Natural killer cell treated with Interleukin-12 subunit alpha and Interleukin-12 subunit beta and Interleukin-15 and Interleukin-18, amount 100 ng/mL, for 72 hours (primary cell): ENCODE results near the gene NPY. TPM values are rescaled to one million over a fixed set of nuclear protein-coding genes. Genes with fewer than 3 reads are reported as not detected.

Experiments
- ATAC-seq, 2 donors: fragments of 150-1000 bp; cut with Tn5 transposase in 1 of 2; sonication (Bioruptor Pico), chemical (Tn5 transposase) in 1 of 2; 2 replicates each; pipeline ENCODE4 v1.10.0; 2021
- DNase-seq: peaks from one replicate; pipeline ENCODE4 v3.0.0; 2022; ENCODE audit warnings: low spot score
- H3K27ac Mint-ChIP-seq, 2 donors: 1 replicate in 1 of 2; 2 replicates in 1 of 2; pipeline ENCODE4 v1.8.0; 2022; ENCODE audit warnings: mixed read lengths in 2 of 2, mild to moderate bottlenecking in 1 of 2, moderate library complexity in 1 of 2
- H3K27me3 Mint-ChIP-seq, 2 donors: 1 replicate in 1 of 2; 2 replicates in 1 of 2; pipeline ENCODE4 v1.8.0; 2022; ENCODE audit warnings: mixed read lengths in 2 of 2
- H3K36me3 Mint-ChIP-seq: one replicate; pipeline ENCODE4 v1.8.0; 2022; ENCODE audit warnings: mixed read lengths
- H3K4me1 Mint-ChIP-seq, 2 donors: 1 replicate in 1 of 2; 2 replicates in 1 of 2; pipeline ENCODE4 v1.8.0; 2022; ENCODE audit warnings: low read depth in 2 of 2, mixed read lengths in 2 of 2, mild to moderate bottlenecking in 1 of 2
- H3K4me3 Mint-ChIP-seq: one replicate; pipeline ENCODE4 v1.8.0; 2022; ENCODE audit warnings: mixed read lengths
- H3K9me3 Mint-ChIP-seq: 2 replicates; pipeline ENCODE4 v1.8.0; 2022; ENCODE audit warnings: mixed read lengths
- total RNA-seq, 2 donors: library from RNA; stranded (reverse); gene quantifications; one replicate each; pipeline ENCODE4 v1.2.3, GENCODE V29; 2022

The NPY gene
- total RNA-seq, 2 donors from 2014 or later = not detected

DNA sequence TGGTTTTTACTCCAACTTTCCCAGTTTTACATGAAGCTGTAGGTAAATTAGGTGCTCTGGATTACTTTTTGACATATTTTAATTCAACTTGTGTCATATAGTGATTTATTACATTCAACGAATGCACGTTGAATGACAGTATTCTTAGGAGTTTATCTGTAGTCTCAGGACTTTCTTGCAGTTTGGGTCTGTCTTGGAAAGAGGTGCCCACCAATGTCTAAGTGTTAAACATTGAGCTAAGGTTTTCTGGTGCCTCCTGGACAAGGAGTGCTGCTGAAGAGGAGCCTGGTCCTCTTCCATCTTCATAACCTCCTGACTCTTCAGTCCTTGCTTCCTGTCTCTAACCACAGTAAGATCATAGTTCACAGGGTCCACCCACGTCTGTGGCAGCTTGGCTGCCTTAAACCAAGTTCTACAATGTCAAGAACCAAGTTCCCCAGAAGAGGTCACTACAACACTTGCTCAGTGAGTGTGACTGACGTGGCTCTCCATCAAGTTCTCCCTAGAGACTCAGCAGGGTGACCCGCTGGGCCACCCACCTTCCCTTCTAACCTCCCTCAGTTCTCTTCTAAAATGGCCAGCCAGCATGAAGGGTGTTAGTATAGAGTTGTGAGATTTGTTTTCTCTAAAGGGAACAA is 6.1 kb downstream of the NPY start:
- H3K9me3 Mint-ChIP-seq = no peaks in the 10 kb centered on the region
- H3K27me3 Mint-ChIP-seq = peaks cover 33 to 37% of the 10 kb centered on the region in 2 donors
- H3K4me3 Mint-ChIP-seq = no peak overlapping the region

GRCh38 chr7:24291271-24291670 is 7.3 kb downstream of the NPY start:
- no peaks in the 10 kb centered on the region for H3K36me3 Mint-ChIP-seq
- no peak overlapping the region for H3K27ac Mint-ChIP-seq
- DNase-seq (no peak), ATAC-seq (no peak)
- no peaks in the 10 kb centered on the region for H3K9me3 Mint-ChIP-seq
- peaks cover 6 to 7% of the 10 kb centered on the region in 2 donors for H3K4me1 Mint-ChIP-seq
- peaks cover 23 to 30% of the 10 kb centered on the region in 2 donors for H3K27me3 Mint-ChIP-seq
- H3K4me3 Mint-ChIP-seq = no peak overlapping the region

More for the DNA sequence above, 6.1 kb downstream of the NPY start:
- ATAC-seq = peak; percentile 93
- Mint-ChIP-seq H3K4me1 (peaks cover 6 to 7% of the 10 kb centered on the region in 2 donors), H3K36me3 (no peaks in the 10 kb centered on the region), H3K27ac (no peak overlapping the region)
- peak; percentile 68 for DNase-seq

DNA sequence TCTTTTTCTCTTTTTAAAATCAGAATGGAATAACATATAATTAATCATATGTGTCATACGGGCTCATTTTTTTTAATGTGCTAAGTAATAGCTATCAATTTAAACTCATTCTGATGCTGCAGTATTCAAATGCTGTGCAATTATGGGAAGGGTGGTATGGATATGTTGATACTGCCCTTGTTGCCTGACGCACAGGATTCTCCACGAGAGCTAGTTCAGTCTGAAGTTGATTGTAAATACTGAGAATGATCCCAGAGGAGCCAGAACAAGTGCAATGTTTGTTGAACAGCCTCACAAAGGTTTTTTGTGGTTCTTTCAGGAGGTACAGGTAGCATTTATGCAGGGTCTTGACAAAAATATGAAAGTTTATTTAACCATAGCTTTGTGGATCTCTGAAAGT is 13.4 kb downstream of the NPY start:
- no peak for DNase-seq
- Mint-ChIP-seq H3K4me1 (no peaks in the 10 kb centered on the region), H3K27me3 (peaks cover 15 to 27% of the 10 kb centered on the region in 2 donors), H3K9me3 (no peaks in the 10 kb centered on the region), H3K4me3 (no peak overlapping the region), H3K36me3 (peaks cover 7% of the 10 kb centered on the region), H3K27ac (no peak overlapping the region)
- ATAC-seq = no peak

DNA sequence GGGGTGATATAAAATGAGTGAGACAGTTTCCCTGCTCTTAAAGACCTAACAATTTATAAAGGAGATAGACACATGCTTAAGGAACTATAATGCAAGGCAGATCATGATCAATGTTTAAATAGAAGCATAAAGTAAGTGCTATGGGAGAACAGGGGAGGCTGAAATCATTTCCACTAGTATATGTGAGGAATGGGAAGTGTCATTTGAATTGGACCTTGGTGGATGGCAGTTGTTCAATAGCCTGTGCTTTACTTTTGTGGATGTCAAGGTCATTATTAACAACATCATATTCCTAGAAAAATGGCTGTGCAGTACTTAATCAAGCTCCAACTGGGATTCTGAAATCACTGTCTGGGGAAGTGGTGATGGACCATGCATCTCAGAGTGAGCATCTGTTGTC is 14.7 kb downstream of the NPY start:
- Mint-ChIP-seq H3K36me3 (peaks cover 7% of the 10 kb centered on the region), H3K9me3 (no peaks in the 10 kb centered on the region), H3K4me3 (no peak overlapping the region)

DNA sequence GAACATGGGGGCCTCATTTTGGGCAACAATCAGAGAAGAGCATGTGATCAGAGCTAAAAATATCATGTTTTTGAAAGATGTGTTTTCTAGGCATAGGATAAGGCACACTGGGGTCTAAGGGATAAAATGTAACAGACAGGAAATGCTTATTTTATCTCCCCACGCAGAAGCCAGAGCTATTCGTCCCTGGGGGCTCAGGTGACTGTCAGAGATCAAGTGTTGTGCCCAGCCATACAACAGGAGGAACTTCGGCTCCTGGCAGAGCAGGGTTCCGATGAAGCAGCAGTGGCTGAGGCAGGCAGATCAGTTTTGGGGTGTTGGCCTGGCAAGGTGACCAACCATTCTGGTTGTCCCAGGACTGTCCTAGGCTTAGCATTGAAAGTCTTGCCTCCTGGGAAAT is 15.2 kb downstream of the NPY start:
- Mint-ChIP-seq H3K27ac (no peak overlapping the region), H3K4me1 (no peaks in the 10 kb centered on the region), H3K4me3 (no peak overlapping the region), H3K27me3 (peaks cover 19 to 40% of the 10 kb centered on the region in 2 donors), H3K36me3 (peaks cover 7% of the 10 kb centered on the region), H3K9me3 (no peaks in the 10 kb centered on the region)
- ATAC-seq (no peak), DNase-seq (no peak)

More for the DNA sequence above, 14.7 kb downstream of the NPY start:
- DNase-seq = no peak
- H3K27ac Mint-ChIP-seq = no peak overlapping the region
- ATAC-seq = no peak
- H3K27me3 Mint-ChIP-seq = peaks cover 15 to 37% of the 10 kb centered on the region in 2 donors
- H3K4me1 Mint-ChIP-seq = no peaks in the 10 kb centered on the region

DNA sequence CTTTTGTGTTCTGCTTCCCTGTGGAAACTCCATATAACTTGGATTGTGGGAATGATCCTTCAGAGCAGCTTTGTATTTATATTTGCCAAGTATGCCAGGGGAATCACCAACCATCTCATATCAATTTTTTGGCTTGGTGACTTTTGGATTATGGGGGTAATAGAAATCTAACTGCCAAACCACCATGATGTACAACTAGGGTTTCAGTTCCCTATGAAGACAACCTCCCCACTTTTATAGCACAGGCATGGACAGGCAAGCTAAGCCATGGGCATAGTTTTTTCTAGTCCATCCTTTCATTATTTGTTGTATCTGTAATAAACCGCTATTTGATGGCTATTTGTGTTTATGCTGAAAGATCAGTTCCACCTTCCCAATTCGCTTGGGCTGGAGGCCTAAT is 17.7 kb downstream of the NPY start:
- Mint-ChIP-seq H3K4me1 (no peaks in the 10 kb centered on the region), H3K36me3 (peaks cover 7% of the 10 kb centered on the region), H3K27ac (no peak overlapping the region), H3K27me3 (peaks cover 30 to 58% of the 10 kb centered on the region in 2 donors), H3K9me3 (no peaks in the 10 kb centered on the region), H3K4me3 (no peak overlapping the region)
- DNase-seq (no peak), ATAC-seq (no peak)

- ATAC-seq (no peak), DNase-seq (no peak)
- Mint-ChIP-seq H3K27ac (no peak overlapping the region), H3K36me3 (peaks cover 7% of the 10 kb centered on the region), H3K27me3 (peaks cover 28 to 66% of the 10 kb centered on the region in 2 donors), H3K4me1 (no peaks in the 10 kb centered on the region), H3K9me3 (no peaks in the 10 kb centered on the region), H3K4me3 (no peak overlapping the region)
These were observed 20.6 kb downstream of the NPY start for GRCh38 chr7:24304494-24305095.

DNA sequence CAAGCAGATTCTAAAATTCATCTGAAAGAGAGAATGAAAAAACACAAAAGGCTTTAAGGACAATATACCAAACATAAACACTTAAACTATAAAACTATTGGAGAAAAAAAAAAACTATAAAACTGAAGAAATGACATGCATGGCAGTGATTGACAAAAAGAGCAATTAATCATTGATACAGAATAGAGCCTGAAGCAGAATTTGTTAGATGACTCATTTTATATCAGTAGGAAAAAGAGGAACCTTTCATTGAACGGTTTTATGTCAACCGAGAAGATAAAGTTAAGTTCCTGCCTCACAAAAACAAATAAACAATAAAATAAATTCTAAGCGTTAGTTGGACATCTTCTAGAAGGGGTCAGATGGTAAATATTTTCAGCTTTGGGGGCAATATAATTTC is 23.3 kb downstream of the NPY start:
- Mint-ChIP-seq H3K27ac (no peak overlapping the region), H3K9me3 (no peaks in the 10 kb centered on the region), H3K4me3 (no peak overlapping the region), H3K36me3 (no peaks in the 10 kb centered on the region), H3K27me3 (peaks cover 26 to 51% of the 10 kb centered on the region in 2 donors), H3K4me1 (no peaks in the 10 kb centered on the region)
- ATAC-seq = no peak
- no peak for DNase-seq

GRCh38 chr7:24312588-24312987 is 28.6 kb downstream of the NPY start:
- no peak for ATAC-seq
- Mint-ChIP-seq H3K4me1 (no peaks in the 10 kb centered on the region), H3K9me3 (no peaks in the 10 kb centered on the region), H3K36me3 (no peaks in the 10 kb centered on the region), H3K4me3 (no peak overlapping the region), H3K27ac (no peak overlapping the region), H3K27me3 (peaks cover 17 to 21% of the 10 kb centered on the region in 2 donors)
- no peak for DNase-seq

- DNase-seq (no peak), ATAC-seq (no peak)
- no peak overlapping the region for H3K4me3 Mint-ChIP-seq
- H3K9me3 Mint-ChIP-seq = no peaks in the 10 kb centered on the region
- H3K4me1 Mint-ChIP-seq = no peaks in the 10 kb centered on the region
- peaks cover 15 to 21% of the 10 kb centered on the region in 2 donors for H3K27me3 Mint-ChIP-seq
- no peak overlapping the region for H3K27ac Mint-ChIP-seq
- no peaks in the 10 kb centered on the region for H3K36me3 Mint-ChIP-seq
These were observed 29.8 kb downstream of the NPY start for GRCh38 chr7:24313777-24314176.

DNA sequence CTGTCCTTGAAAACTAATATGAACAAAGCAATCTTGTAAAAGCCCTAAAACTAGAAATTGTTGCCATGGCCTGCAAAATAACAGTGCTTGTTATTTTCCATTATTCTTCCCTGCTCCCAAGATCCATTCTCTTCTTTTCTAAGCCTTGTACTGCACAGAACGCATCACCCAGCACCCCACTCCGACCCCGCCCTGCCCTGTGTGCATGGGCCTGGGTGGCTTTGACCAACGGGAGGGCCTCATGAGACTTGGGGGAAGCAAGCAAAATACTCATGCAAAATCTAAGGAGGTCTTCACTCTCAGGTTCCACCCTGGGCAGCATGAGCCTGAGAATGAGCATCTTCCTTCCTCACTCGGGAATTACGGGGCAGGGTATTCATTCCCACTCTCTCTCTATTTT is 32.4 kb downstream of the NPY start:
- DNase-seq (no peak), ATAC-seq (no peak)
- no peaks in the 10 kb centered on the region for H3K4me1 Mint-ChIP-seq
- H3K9me3 Mint-ChIP-seq = no peaks in the 10 kb centered on the region
- no peak overlapping the region for H3K4me3 Mint-ChIP-seq
- no peak overlapping the region for H3K27ac Mint-ChIP-seq
- H3K27me3 Mint-ChIP-seq = peaks cover 19 to 20% of the 10 kb centered on the region in 2 donors
- no peaks in the 10 kb centered on the region for H3K36me3 Mint-ChIP-seq

GRCh38 chr7:24318326-24318725 is 34.3 kb downstream of the NPY start:
- H3K4me3 Mint-ChIP-seq = no peak overlapping the region
- no peaks in the 10 kb centered on the region for H3K36me3 Mint-ChIP-seq
- H3K9me3 Mint-ChIP-seq = no peaks in the 10 kb centered on the region
- H3K27ac Mint-ChIP-seq = no peak overlapping the region
- H3K4me1 Mint-ChIP-seq = no peaks in the 10 kb centered on the region
- ATAC-seq (no peak), DNase-seq (no peak)
- peaks cover 27 to 29% of the 10 kb centered on the region in 2 donors for H3K27me3 Mint-ChIP-seq

DNA sequence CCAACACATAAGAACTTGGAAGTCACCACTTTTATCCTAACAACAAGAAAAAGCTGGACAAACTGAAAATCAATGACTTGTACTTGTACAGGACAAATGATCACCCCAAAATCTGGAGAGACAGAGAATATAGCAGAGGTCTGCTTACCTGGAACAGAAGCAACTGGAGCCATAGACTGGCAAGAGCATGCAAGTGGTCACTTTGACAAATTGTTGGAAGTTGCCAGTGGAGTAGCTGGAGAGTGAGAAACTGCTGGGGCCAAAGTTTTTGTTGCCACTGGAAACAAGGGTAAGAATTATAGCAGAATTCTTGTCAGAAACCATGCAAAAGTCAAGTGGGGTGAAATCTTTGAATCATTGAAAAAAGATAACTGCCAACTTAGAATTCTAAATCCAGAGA is 35.2 kb downstream of the NPY start:
- DNase-seq = no peak
- H3K4me1 Mint-ChIP-seq = no peaks in the 10 kb centered on the region
- ATAC-seq = no peak
- H3K36me3 Mint-ChIP-seq = no peaks in the 10 kb centered on the region
- peaks cover 36% of the 10 kb centered on the region in 2 donors for H3K27me3 Mint-ChIP-seq
- no peaks in the 10 kb centered on the region for H3K9me3 Mint-ChIP-seq
- no peak overlapping the region for H3K4me3 Mint-ChIP-seq
- H3K27ac Mint-ChIP-seq = no peak overlapping the region

DNA sequence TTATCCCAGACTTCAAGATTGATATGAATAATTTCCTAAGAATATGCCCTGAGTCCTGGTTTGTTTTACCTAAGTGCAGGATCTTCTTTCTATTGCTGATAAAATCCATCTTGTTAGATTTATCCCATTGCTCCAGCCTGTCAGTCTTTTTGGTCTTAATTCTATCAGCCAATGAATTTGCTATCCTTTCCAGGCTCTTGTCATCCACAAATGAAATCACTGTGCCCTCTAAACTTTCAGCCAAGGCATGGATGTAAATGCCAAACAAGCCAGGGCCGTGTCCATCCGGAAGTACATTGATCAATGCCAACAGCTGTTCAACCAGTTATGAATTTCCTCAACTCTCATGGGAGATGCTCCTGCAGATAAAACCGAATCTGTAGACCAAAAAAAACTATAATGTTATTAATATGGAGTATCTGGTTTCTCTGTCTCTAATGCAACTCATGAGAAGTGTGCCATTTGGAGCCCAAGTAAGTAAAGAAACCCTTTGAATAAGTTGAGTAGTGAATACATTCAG is 40.0 kb downstream of the NPY start:
- Mint-ChIP-seq H3K9me3 (no peaks in the 10 kb centered on the region), H3K27me3 (peaks cover 31 to 33% of the 10 kb centered on the region in 2 donors), H3K4me3 (no peak overlapping the region), H3K36me3 (no peaks in the 10 kb centered on the region), H3K27ac (no peak overlapping the region), H3K4me1 (no peaks in the 10 kb centered on the region)
- ATAC-seq (no peak), DNase-seq (no peak)
